NCI-H82 treated with DMSO at 0.1 percent for 48 hours (cell line): ENCODE results near the gene PPP1R1B.

Experiments
- DNase-seq: peaks from one replicate; lab custom pipeline; 2025; ENCODE audit not compliant: unreplicated experiment; lab: John Stamatoyannopoulos, UW

PPP1R1B gene

GRCh38 chr17:39651923-39652586, 25.3 kb downstream of the PPP1R1B start:
- DNase-seq, result no peak

GRCh38 chr17:39652587-39653315, 26.0 kb downstream of the PPP1R1B start:
- no peak for DNase-seq

- DNase-seq, result no peak
These were observed 26.5 kb downstream of the PPP1R1B start for GRCh38 chr17:39653316-39653661.

GRCh38 chr17:39653662-39654331, 27.0 kb downstream of the PPP1R1B start:
- DNase-seq, result no peak

- DNase-seq, result no peak
These were observed 28.4 kb downstream of the PPP1R1B start for GRCh38 chr17:39655105-39655504.

- DNase-seq, result no peak
These were observed 31.6 kb downstream of the PPP1R1B start for GRCh38 chr17:39658346-39658745.

GRCh38 chr17:39658760-39659159, 32.0 kb downstream of the PPP1R1B start:
- no peak for DNase-seq

- DNase-seq, result no peak
These were observed 32.7 kb downstream of the PPP1R1B start for GRCh38 chr17:39659279-39660010.

GRCh38 chr17:39660011-39660360, 33.2 kb downstream of the PPP1R1B start:
- DNase-seq, result no peak

GRCh38 chr17:39660397-39661385, 33.9 kb downstream of the PPP1R1B start:
- peak; percentile 88 for DNase-seq

- DNase-seq, result no peak
These were observed 35.2 kb downstream of the PPP1R1B start for GRCh38 chr17:39661744-39662541.

GRCh38 chr17:39662551-39663339, 36.0 kb downstream of the PPP1R1B start:
- no peak for DNase-seq

- DNase-seq, result no peak
These were observed 36.6 kb downstream of the PPP1R1B start for GRCh38 chr17:39663340-39663687.

GRCh38 chr17:39663688-39664580, 37.2 kb downstream of the PPP1R1B start:
- no peak for DNase-seq

- DNase-seq, result no peak
These were observed 38.1 kb downstream of the PPP1R1B start, which contains the start of gene TCAP for GRCh38 chr17:39664581-39665561. Gene TCAP (plus strand): TSS chr17:39665349. CDS start chr17:39665360, 11 bp downstream.

- no peak for DNase-seq
These were observed 39.0 kb downstream of the PPP1R1B start for GRCh38 chr17:39665642-39666224.
